MCF 10A (cell line): ENCODE measurements around the gene CTTN. TPM values are rescaled to one million over a fixed set of nuclear protein-coding genes. Genes with fewer than 3 reads are reported as not detected.

Source experiments
- BruUV-seq: library from RNA; stranded (reverse); fragments of 400-500 nt; replicated peaks from 2 replicates; lab custom pipeline; 2021; lab: Mats Ljungman, UMichigan
- CTCF ChIA-PET: fragments of 300-600 bp; sonication (Branson Sonifier 250); formaldehyde crosslinking; extraction: SDS; loops from one replicate; lab custom pipeline; 2021; ENCODE audit warnings: antibody characterized with exemption, inconsistent platforms; lab: Yijun Ruan, JAX
- POLR2A ChIA-PET: fragments of 300-600, 350-650 bp; sonication (Branson Sonifier 250); formaldehyde crosslinking; extraction: SDS; loops from one replicate; lab custom pipeline; 2020; ENCODE audit warnings: antibody characterized with exemption, inconsistent platforms; lab: Yijun Ruan, JAX
- DNase-seq: peaks from one replicate; pipeline ENCODE4 v3.0.0-alpha.2; 2018; ENCODE audit not compliant: unreplicated experiment
- H3K27ac Mint-ChIP-seq: one replicate; pipeline ENCODE4 v1.8.0; 2022; ENCODE audit warnings: mild to moderate bottlenecking, low read depth, mixed read lengths; ENCODE audit not compliant: unreplicated experiment
- H3K27me3 Mint-ChIP-seq: one replicate; pipeline ENCODE4 v1.8.0; 2022; ENCODE audit warnings: mixed read lengths; ENCODE audit not compliant: insufficient read depth, unreplicated experiment
- H3K36me3 Mint-ChIP-seq: one replicate; pipeline ENCODE4 v1.8.0; 2022; ENCODE audit warnings: mild to moderate bottlenecking, moderate library complexity, mixed read lengths; ENCODE audit not compliant: insufficient read depth, unreplicated experiment
- H3K4me1 Mint-ChIP-seq: one replicate; pipeline ENCODE4 v1.8.0; 2022; ENCODE audit warnings: mixed read lengths; ENCODE audit not compliant: insufficient read depth, unreplicated experiment
- H3K4me3 Mint-ChIP-seq: one replicate; pipeline ENCODE4 v1.8.0; 2022; ENCODE audit warnings: mild to moderate bottlenecking, moderate library complexity, mixed read lengths; ENCODE audit not compliant: unreplicated experiment
- H3K9me3 Mint-ChIP-seq: one replicate; pipeline ENCODE4 v1.8.0; 2022; ENCODE audit warnings: mixed read lengths; ENCODE audit not compliant: unreplicated experiment
- CTCF ChIP-seq: fragments of 200-600 bp; IDR thresholded peaks from one replicate; pipeline ENCODE4 v1.8.0; 2022; ENCODE audit warnings: antibody characterized with exemption, mild to moderate bottlenecking; ENCODE audit not compliant: unreplicated experiment
- intact Hi-C: fragments of 100-400 bp; cut with micrococcal nuclease; formaldehyde crosslinking; loops from 2 replicates; pipeline ENCODE4 v1.14.1; 2022
- total RNA-seq: library from RNA; stranded (reverse); gene quantifications from 2 replicates; pipeline ENCODE4 v1.2.3, GENCODE V29; 2022

The CTTN gene
- total RNA-seq, 1 experiment from 2014 or later: 264 TPM

- CTCF ChIA-PET: no interaction called here
- no peak for DNase-seq
- Mint-ChIP-seq H3K27me3 (no peaks in the 10 kb centered on the region), H3K9me3 (no peaks in the 10 kb centered on the region), H3K4me1 (no peaks in the 10 kb centered on the region), H3K27ac (no peak overlapping the region), H3K4me3 (no peak overlapping the region), H3K36me3 (peaks cover 4% of the 10 kb centered on the region)
- no peak for TF ChIP-seq CTCF
- POLR2A ChIA-PET: no interaction called here
- BruUV-seq: no TSS peak
- intact Hi-C loops: no loop called here
These were observed 76.4 kb downstream of the CTTN start for GRCh38 chr11:70474710-70475109.

GRCh38 chr11:70476669-70477068 is 78.3 kb downstream of the CTTN start:
- no TSS peak for BruUV-seq
- no peak for DNase-seq
- peaks cover under 1% of the 10 kb centered on the region for H3K36me3 Mint-ChIP-seq
- TF ChIP-seq CTCF: no peak
- ChIA-PET POLR2A (no interaction called here), CTCF (interaction anchor here (0.6 to 1.6 kb wide), 2 partner anchors 9 to 1691 kb away, joined by 3 to 10 read pairs; no protein-coding TSS in a partner anchor)
- H3K4me1 Mint-ChIP-seq: no peaks in the 10 kb centered on the region
- intact Hi-C loops: no loop called here
- no peaks in the 10 kb centered on the region for H3K9me3 Mint-ChIP-seq
- H3K27me3 Mint-ChIP-seq: no peaks in the 10 kb centered on the region
- H3K27ac Mint-ChIP-seq: no peak overlapping the region
- H3K4me3 Mint-ChIP-seq: no peak overlapping the region

- DNase-seq: no peak
- intact Hi-C loops: no loop called here
- Mint-ChIP-seq H3K27ac (no peak overlapping the region), H3K36me3 (no peaks in the 10 kb centered on the region), H3K4me1 (no peaks in the 10 kb centered on the region), H3K27me3 (no peaks in the 10 kb centered on the region), H3K9me3 (no peaks in the 10 kb centered on the region), H3K4me3 (no peak overlapping the region)
- ChIA-PET POLR2A (no interaction called here), CTCF (interaction anchor here (1.6 kb wide), 1 partner anchor 10 kb away, joined by 10 read pairs; no protein-coding TSS in a partner anchor)
- no TSS peak for BruUV-seq
- TF ChIP-seq CTCF: no peak
These were observed 78.8 kb downstream of the CTTN start for GRCh38 chr11:70477176-70477575.

GRCh38 chr11:70477609-70478008 is 79.3 kb downstream of the CTTN start:
- no peaks in the 10 kb centered on the region for H3K27me3 Mint-ChIP-seq
- no peaks in the 10 kb centered on the region for H3K9me3 Mint-ChIP-seq
- TF ChIP-seq CTCF: no peak
- BruUV-seq: no TSS peak
- no peak for DNase-seq
- H3K27ac Mint-ChIP-seq: no peak overlapping the region
- no peaks in the 10 kb centered on the region for H3K36me3 Mint-ChIP-seq
- intact Hi-C loops: no loop called here
- ChIA-PET POLR2A (no interaction called here), CTCF (no interaction called here)
- no peaks in the 10 kb centered on the region for H3K4me1 Mint-ChIP-seq
- no peak overlapping the region for H3K4me3 Mint-ChIP-seq
